HepG2 (cell line): Measurements from ENCODE around the gene KIZ.

Experiments used
- BHLHE40 ChIP-seq: IDR thresholded peaks from 2 replicates; pipeline ENCODE4 v1.6.1; 2011; ENCODE audit warnings: low read length, improper control_type of control experiment
- NR3C1 ChIP-seq: sonication (generic); formaldehyde crosslinking; IDR thresholded peaks from 2 replicates; pipeline ENCODE4 v1.4.0; 2020; ENCODE audit warnings: missing genetic modification reagents
- PBX3 ChIP-seq: sonication (generic); formaldehyde crosslinking; IDR thresholded peaks from 2 replicates; pipeline ENCODE4 v1.8.1; 2023; ENCODE audit warnings: missing genetic modification reagents, inconsistent platforms, borderline replicate concordance
- ZNF878 ChIP-seq: sonication (generic); formaldehyde crosslinking; IDR thresholded peaks from 2 replicates; pipeline ENCODE4 v1.8.1; 2023; ENCODE audit warnings: mild to moderate bottlenecking, missing genetic modification reagents, moderate library complexity

GRCh38 chr20:21174516-21175239 is 48.8 kb downstream of the KIZ start:
- no peak for TF ChIP-seq ZNF878
- TF ChIP-seq NR3C1 (CRISPR knock-in tag), result no peak
- no peak for TF ChIP-seq BHLHE40
- no peak for TF ChIP-seq PBX3 (CRISPR knock-in tag)
